ENCODE measurements around the gene ATP5F1E. TPM values are rescaled to one million over a fixed set of nuclear protein-coding genes. Genes with fewer than 3 reads are reported as not detected.

Gene ATP5F1E
- total and polyA plus RNA-seq, 2 donors from 2014 or later, result 67.7 to 251 TPM

GRCh38 chr20:59078231-59078630 lies 46.1 kb upstream of the ATP5F1E start:
- Histone ChIP-seq H3K4me1 (ENCODE audit: control insufficient read depth in 2 of 3, insufficient read depth in 2 of 3, low read depth in 1 of 3, low read length in 3 of 3) (no peaks in the 10 kb centered on the region), H3K27me3 (ENCODE audit: control insufficient read depth, insufficient read depth, low read length) (no peaks in the 10 kb centered on the region), H3K9me3 (ENCODE audit: control insufficient read depth in 2 of 3, insufficient read depth in 1 of 3, low read length in 3 of 3) (no peaks in the 10 kb centered on the region), H3K9ac (ENCODE audit: low read length in 3 of 3) (no peak overlapping the region), H3K36me3 (ENCODE audit: control insufficient read depth in 2 of 3, insufficient read depth in 3 of 3, low read length in 3 of 3) (no peaks in the 10 kb centered on the region), H3K4me3 (ENCODE audit: low read length in 3 of 3) (no peak overlapping the region), H3K27ac (ENCODE audit: low read depth in 2 of 2, low read length in 2 of 2) (no peak overlapping the region)
- DNase-seq (no peak), FAIRE-seq (no peak)
- intact Hi-C loops (cut with DNase I), result loop anchor here (10.0 kb wide), 1 partner anchor 147 kb away; no protein-coding TSS in a partner anchor
- TF ChIP-seq CTCF (IDR thresholded peaks at IDR 0.05; ENCODE audit: borderline replicate concordance, extremely low read depth, insufficient read depth), result no peak

GRCh38 chr20:59077705-59078104 lies 45.6 kb upstream of the ATP5F1E start:
- FAIRE-seq (no peak), DNase-seq (no peak)
- Histone ChIP-seq H3K36me3 (ENCODE audit: control insufficient read depth in 2 of 3, insufficient read depth in 3 of 3, low read length in 3 of 3) (no peaks in the 10 kb centered on the region), H3K4me1 (ENCODE audit: control insufficient read depth in 2 of 3, insufficient read depth in 2 of 3, low read depth in 1 of 3, low read length in 3 of 3) (no peaks in the 10 kb centered on the region), H3K27me3 (ENCODE audit: control insufficient read depth, insufficient read depth, low read length) (no peaks in the 10 kb centered on the region), H3K9me3 (ENCODE audit: control insufficient read depth in 2 of 3, insufficient read depth in 1 of 3, low read length in 3 of 3) (no peaks in the 10 kb centered on the region), H3K27ac (ENCODE audit: low read depth in 2 of 2, low read length in 2 of 2) (no peak overlapping the region), H3K4me3 (ENCODE audit: low read length in 3 of 3) (no peak overlapping the region), H3K9ac (ENCODE audit: low read length in 3 of 3) (no peak overlapping the region)
- TF ChIP-seq CTCF (IDR thresholded peaks at IDR 0.05; ENCODE audit: borderline replicate concordance, extremely low read depth, insufficient read depth), result no peak
- intact Hi-C loops (cut with DNase I), result loop anchor here (10.0 kb wide), 1 partner anchor 147 kb away; no protein-coding TSS in a partner anchor

- H3K4me1 ChIP-seq (ENCODE audit: control insufficient read depth in 2 of 3, insufficient read depth in 2 of 3, low read depth in 1 of 3, low read length in 3 of 3), result no peaks in the 10 kb centered on the region
- no peak overlapping the region for H3K4me3 ChIP-seq (ENCODE audit: low read length in 3 of 3)
- intact Hi-C loops (cut with DNase I), result loop anchor here (10.0 kb wide), 1 partner anchor 149 kb away; no protein-coding TSS in a partner anchor
- no peak overlapping the region for H3K9ac ChIP-seq (ENCODE audit: low read length in 3 of 3)
- no peaks in the 10 kb centered on the region for H3K36me3 ChIP-seq (ENCODE audit: control insufficient read depth in 2 of 3, insufficient read depth in 3 of 3, low read length in 3 of 3)
- no peak overlapping the region for H3K27ac ChIP-seq (ENCODE audit: low read depth in 2 of 2, low read length in 2 of 2)
- no peak for TF ChIP-seq CTCF (IDR thresholded peaks at IDR 0.05; ENCODE audit: borderline replicate concordance, extremely low read depth, insufficient read depth)
- no peaks in the 10 kb centered on the region for H3K27me3 ChIP-seq (ENCODE audit: control insufficient read depth, insufficient read depth, low read length)
- FAIRE-seq (no peak), DNase-seq (no peak)
- H3K9me3 ChIP-seq (ENCODE audit: control insufficient read depth in 2 of 3, insufficient read depth in 1 of 3, low read length in 3 of 3), result no peaks in the 10 kb centered on the region
Measured at GRCh38 chr20:59075934-59076508, 43.9 kb upstream of the ATP5F1E start.
